Measurements from ENCODE around the gene DNAH6. TPM values are rescaled to one million over a fixed set of nuclear protein-coding genes. Genes with fewer than 3 reads are reported as not detected.

Gene DNAH6
- polyA plus RNA-seq, 2 of the 4 experiments (the other 2 are of a cell fraction) = 0.13 to 0.32 TPM

DNA sequence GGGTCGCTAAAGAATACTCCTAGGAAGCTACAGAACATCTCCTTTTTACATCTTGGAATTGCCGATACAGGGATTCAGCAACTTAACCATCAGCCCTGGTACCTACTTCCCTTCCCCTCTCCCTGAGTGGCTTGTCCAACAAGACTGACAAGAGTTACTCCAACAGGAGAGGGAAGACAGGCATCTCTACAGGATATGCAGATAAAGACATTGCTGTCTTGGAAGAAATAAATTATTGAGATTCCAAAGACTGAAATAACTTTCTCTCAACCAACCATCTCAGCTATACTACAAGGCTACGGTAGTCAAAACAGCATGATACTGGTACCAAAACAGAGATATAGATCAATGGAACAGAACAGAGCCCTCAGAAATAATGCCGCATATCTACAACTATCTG is 277.3 kb downstream of the DNAH6 start:
- Histone ChIP-seq H3K9me3 (no peaks in the 10 kb centered on the region), H3K27ac (no peak overlapping the region), H3K4me2 (no peak overlapping the region), H3K4me3 (no peak overlapping the region), H3K4me1 (no peaks in the 10 kb centered on the region)
- no peak for FAIRE-seq
- 67% methylated on average over 4 of the region's 4 CpGs for WGBS (ENCODE audit: missing lambda C conversion rate)
- CTCF ChIA-PET = interaction anchor here (0.6 to 0.7 kb wide), 2 partner anchors 54 to 155 kb away, joined by 3 read pairs; no protein-coding TSS in a partner anchor
- POLR2A ChIA-PET = no interaction called here
- TF ChIP-seq USF2 (IDR thresholded peaks at IDR 0.05) = no peak
- no peak for DNase-seq (ENCODE audit: low read depth in 1 of 2, low spot score in 1 of 2)
- no peak for ATAC-seq

GRCh38 chr2:84796798-84797197 is 280.5 kb downstream of the DNAH6 start:
- POLR2A ChIA-PET = no interaction called here
- Histone ChIP-seq H3K4me3 (no peak overlapping the region), H3K4me1 (no peaks in the 10 kb centered on the region), H3K27ac (no peak overlapping the region), H3K4me2 (no peak overlapping the region), H3K9me3 (no peaks in the 10 kb centered on the region)
- no peak for FAIRE-seq
- DNase-seq (ENCODE audit: low read depth in 1 of 2, low spot score in 1 of 2) = no peak
- TF ChIP-seq MAFK (IDR thresholded peaks at IDR 0.05; ENCODE audit: partially characterized antibody) (no peak), RFX5 (IDR thresholded peaks at IDR 0.05) (no peak), CBX2 (IDR thresholded peaks at IDR 0.05; ENCODE audit: borderline replicate concordance, low read depth) (no peak), FOXS1 (CRISPR knock-in tag; IDR thresholded peaks at IDR 0.05) (no peak), CHD4 (IDR thresholded peaks at IDR 0.05; ENCODE audit: borderline replicate concordance) (no peak), POLR2A (IDR thresholded peaks at IDR 0.05; ENCODE audit: low read length) (no peak), SMC3 (IDR thresholded peaks at IDR 0.05) (no peak), HMGXB4 (CRISPR knock-in tag; IDR thresholded peaks at IDR 0.05; ENCODE audit: borderline replicate concordance) (no peak), NR3C1 (IDR thresholded peaks at IDR 0.05) (no peak)
- CTCF ChIA-PET = interaction anchor here (0.6 to 0.9 kb wide), 2 partner anchors 10 to 17 kb away, joined by 3 read pairs; no protein-coding TSS in a partner anchor
- no peak for ATAC-seq

DNA sequence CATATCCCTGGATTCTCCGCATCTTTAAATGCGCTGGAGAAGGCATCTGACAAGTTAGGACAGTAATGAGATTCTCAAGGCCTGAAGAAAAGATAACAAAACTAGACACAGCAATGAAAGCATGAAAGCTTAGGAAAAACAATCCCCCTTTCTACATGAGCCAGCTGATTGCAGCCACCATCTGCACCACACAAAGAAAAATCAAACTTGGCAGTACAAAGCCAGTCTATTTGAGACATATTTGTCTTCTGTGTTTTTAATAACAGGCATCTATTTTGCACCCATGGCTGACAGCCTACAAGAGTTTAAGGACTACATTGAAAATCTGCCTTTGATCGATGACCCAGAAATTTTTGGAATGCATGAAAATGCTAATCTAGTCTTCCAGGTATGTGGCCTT is 281.0 kb downstream of the DNAH6 start:
- Histone ChIP-seq H3K4me1 (no peaks in the 10 kb centered on the region), H3K9me3 (no peaks in the 10 kb centered on the region), H3K4me2 (no peak overlapping the region), H3K4me3 (no peak overlapping the region), H3K27ac (no peak overlapping the region)
- 77% methylated on average over 3 of the region's 3 CpGs for WGBS (ENCODE audit: missing lambda C conversion rate)
- TF ChIP-seq NPAS2 (CRISPR knock-in tag; IDR thresholded peaks at IDR 0.05; ENCODE audit: borderline replicate concordance) (no peak), CBX2 (IDR thresholded peaks at IDR 0.05; ENCODE audit: borderline replicate concordance, low read depth) (no peak), EHF (CRISPR knock-in tag; IDR thresholded peaks at IDR 0.05) (no peak), ATOH8 (CRISPR knock-in tag; IDR thresholded peaks at IDR 0.05; ENCODE audit: low read depth) (no peak), CHD4 (IDR thresholded peaks at IDR 0.05; ENCODE audit: borderline replicate concordance) (no peak), RNF2 (IDR thresholded peaks at IDR 0.05; ENCODE audit: borderline replicate concordance, low read depth) (no peak), EP300 (IDR thresholded peaks at IDR 0.05) (no peak), TFCP2L1 (CRISPR knock-in tag; IDR thresholded peaks at IDR 0.05) (no peak), GATA3 (IDR thresholded peaks at IDR 0.05; ENCODE audit: borderline replicate concordance) (no peak)
- no peak for FAIRE-seq
- no peak for DNase-seq (ENCODE audit: low read depth in 1 of 2, low spot score in 1 of 2)
- CTCF ChIA-PET = no interaction called here
- POLR2A ChIA-PET = no interaction called here
- ATAC-seq = no peak

DNA sequence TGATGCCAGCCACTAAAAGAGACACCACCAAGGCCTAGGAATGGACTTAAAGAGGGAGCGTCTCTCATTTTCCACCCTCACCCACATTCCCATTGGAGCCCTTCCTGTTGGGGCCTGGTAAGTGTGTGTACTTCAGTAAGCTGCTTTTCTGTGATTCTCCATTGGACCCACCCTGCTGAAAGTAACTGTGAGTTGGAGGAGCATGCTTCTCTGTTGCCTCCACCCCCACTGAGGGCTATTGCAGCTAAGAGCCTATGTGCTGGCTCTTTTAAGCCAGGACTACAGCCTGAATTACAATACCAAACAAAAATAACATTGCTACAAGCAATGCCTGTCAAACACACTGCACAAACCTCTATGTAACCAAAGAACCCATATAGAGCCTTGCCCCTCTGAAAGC is 283.5 kb downstream of the DNAH6 start:
- Histone ChIP-seq H3K4me2 (no peak overlapping the region), H3K4me3 (no peak overlapping the region), H3K4me1 (peaks cover under 1% of the 10 kb centered on the region; the same call in 1 of the 3 replicates), H3K27ac (no peak overlapping the region), H3K9me3 (no peaks in the 10 kb centered on the region)
- 95% methylated on average over 1 of the region's 1 CpG for WGBS (ENCODE audit: missing lambda C conversion rate)
- ChIA-PET POLR2A (no interaction called here), CTCF (no interaction called here)
- ATAC-seq (no peak), FAIRE-seq (no peak), DNase-seq (ENCODE audit: low read depth in 1 of 2, low spot score in 1 of 2) (no peak)
- TF ChIP-seq ESRRA (IDR thresholded peaks at IDR 0.05; ENCODE audit: borderline replicate concordance, low read length) (no peak), CHD4 (IDR thresholded peaks at IDR 0.05; ENCODE audit: borderline replicate concordance) (no peak), JUNB (IDR thresholded peaks at IDR 0.05) (no peak), REST (IDR thresholded peaks at IDR 0.05) (no peak), ZC3H11A (IDR thresholded peaks at IDR 0.05) (no peak), EP300 (IDR thresholded peaks at IDR 0.05) (no peak), FOSB (CRISPR knock-in tag; IDR thresholded peaks at IDR 0.05) (no peak), RFX5 (IDR thresholded peaks at IDR 0.05) (no peak), BHLHE40 (IDR thresholded peaks at IDR 0.05; ENCODE audit: low read depth, low read length) (no peak), MYC (IDR thresholded peaks at IDR 0.05; ENCODE audit: borderline replicate concordance, low read length) (no peak), JUN (IDR thresholded peaks at IDR 0.05) (no peak), NR3C1 (IDR thresholded peaks at IDR 0.05) (no peak)
- TF ChIP-seq, protein P1, sequence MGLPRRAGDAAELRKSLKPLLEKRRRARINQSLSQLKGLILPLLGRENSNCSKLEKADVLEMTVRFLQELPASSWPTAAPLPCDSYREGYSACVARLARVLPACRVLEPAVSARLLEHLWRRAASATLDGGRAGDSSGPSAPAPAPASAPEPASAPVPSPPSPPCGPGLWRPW (IDR thresholded peaks at IDR 0.05) = no peak

All from A549 (cell line).